Caco-2 (cell line): Measurements from ENCODE around the gene TMCC1. TPM values are rescaled to one million over a fixed set of nuclear protein-coding genes. Genes with fewer than 3 reads are reported as not detected.

Experiments
- BruUV-seq: library from RNA; stranded (reverse); fragments of 400-500 nt; replicated peaks from 2 replicates; lab custom pipeline; 2021; lab: Mats Ljungman, UMichigan
- CTCF ChIA-PET: fragments of 300-600 bp; sonication (Branson Sonifier 250); formaldehyde crosslinking; loops from one replicate; lab custom pipeline; 2022; ENCODE audit warnings: antibody characterized with exemption; lab: Charles Lee
- POLR2A ChIA-PET: fragments of 300-600 bp; sonication (Branson Sonifier 250); formaldehyde crosslinking; loops from one replicate; lab custom pipeline; 2022; ENCODE audit warnings: antibody characterized with exemption; lab: Charles Lee
- DNase-seq, 2 experiments: peaks; one replicate each; pipeline versions ENCODE4 v3.0.0 to v3.0.0-alpha.2; 2020 to 2022
- H3K27me3 ChIP-seq: replicated peaks from 2 replicates; pipeline ENCODE4 v1.6.0; 2011; ENCODE audit warnings: low read length; ENCODE audit not compliant: control insufficient read depth, insufficient read depth
- H3K36me3 ChIP-seq: 2 replicates; pipeline ENCODE4 v1.5.1; 2011; ENCODE audit warnings: low read length; ENCODE audit not compliant: control insufficient read depth, insufficient read depth
- H3K4me1 ChIP-seq: fragments of 250-450 bp; sonication (Bioruptor Pico); 2 replicates; pipeline ENCODE4 v1.5.1; 2020; ENCODE audit warnings: mild to moderate bottlenecking
- H3K4me3 ChIP-seq: 2 replicates; pipeline ENCODE4 v1.5.1; 2011; ENCODE audit warnings: low read depth, mild to moderate bottlenecking, control low read depth, low read length
- H3K9me3 ChIP-seq: fragments of 250-450 bp; sonication (Bioruptor Pico); 2 replicates; pipeline ENCODE4 v1.5.1; 2020; ENCODE audit warnings: mild to moderate bottlenecking, moderate library complexity
- H3K27ac Mint-ChIP-seq: one replicate; pipeline ENCODE4 v1.8.0; 2022; ENCODE audit warnings: mixed read lengths; ENCODE audit not compliant: unreplicated experiment
- H3K27me3 Mint-ChIP-seq: one replicate; pipeline ENCODE4 v1.8.0; 2022; ENCODE audit warnings: mixed read lengths; ENCODE audit not compliant: insufficient read depth, unreplicated experiment
- H3K36me3 Mint-ChIP-seq: one replicate; pipeline ENCODE4 v1.8.0; 2022; ENCODE audit warnings: mild to moderate bottlenecking, mixed read lengths; ENCODE audit not compliant: insufficient read depth, unreplicated experiment
- H3K4me1 Mint-ChIP-seq: one replicate; pipeline ENCODE4 v1.8.0; 2022; ENCODE audit warnings: low read depth, mixed read lengths; ENCODE audit not compliant: unreplicated experiment
- H3K4me3 Mint-ChIP-seq: one replicate; pipeline ENCODE4 v1.8.0; 2022; ENCODE audit warnings: mild to moderate bottlenecking, moderate library complexity, mixed read lengths; ENCODE audit not compliant: unreplicated experiment
- H3K9me3 Mint-ChIP-seq: one replicate; pipeline ENCODE4 v1.8.0; 2022; ENCODE audit warnings: mixed read lengths; ENCODE audit not compliant: unreplicated experiment
- intact Hi-C: fragments of 100-400 bp; cut with micrococcal nuclease; formaldehyde crosslinking; loops from one replicate; pipeline ENCODE4 v1.10.0; 2022; ENCODE audit not compliant: unreplicated experiment
- total RNA-seq: library from RNA; stranded (reverse); gene quantifications from 2 replicates; pipeline ENCODE4 v1.2.3, GENCODE V29; 2022
- TF ChIP-seq, protein P1 (sequence below), 2 experiments: fragments of 200-600 bp in 1 of 2; IDR thresholded peaks; 1 replicate in 1 of 2; 2 replicates in 1 of 2; pipeline versions ENCODE4 v1.5.1 to v1.8.0; 2011 to 2022; ENCODE audit warnings: antibody characterized with exemption in 1 of 2, control low read depth in 1 of 2, inconsistent platforms in 1 of 2, low read depth in 1 of 2, low read length in 1 of 2, mild to moderate bottlenecking in 1 of 2, moderate library complexity in 1 of 2; ENCODE audit not compliant: insufficient read depth in 1 of 2, severe bottlenecking in 1 of 2, unreplicated experiment in 1 of 2

Gene TMCC1
- total RNA-seq, 1 experiment from 2014 or later, result 27.8 TPM

DNA sequence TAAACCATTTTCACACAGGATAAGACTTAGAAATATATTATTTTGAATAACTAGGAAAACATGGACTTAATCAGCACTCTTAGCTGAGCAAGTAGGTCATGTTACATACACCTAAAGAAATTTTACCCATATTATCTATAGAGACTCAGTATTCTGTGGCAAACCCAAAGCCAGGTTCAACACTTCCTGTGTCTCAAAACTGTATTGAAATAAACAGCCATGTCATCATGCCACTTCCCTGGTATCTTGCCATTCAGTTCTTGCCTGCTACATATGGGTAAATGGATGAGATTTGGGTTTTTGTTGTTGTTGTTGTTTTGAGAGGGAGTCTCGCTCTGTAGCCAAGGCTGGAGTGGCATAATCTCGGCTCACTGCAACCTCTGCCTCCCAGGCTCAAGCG lies 145.5 kb downstream of the TMCC1 start:
- Mint-ChIP-seq H3K27me3 (no peaks in the 10 kb centered on the region), H3K4me1 (no peaks in the 10 kb centered on the region), H3K4me3 (no peak overlapping the region), H3K9me3 (peaks cover 8% of the 10 kb centered on the region), H3K27ac (no peak overlapping the region), H3K36me3 (no peaks in the 10 kb centered on the region)
- Histone ChIP-seq H3K36me3 (no peaks in the 10 kb centered on the region), H3K4me1 (no peaks in the 10 kb centered on the region), H3K27me3 (no peaks in the 10 kb centered on the region), H3K4me3 (no peak overlapping the region), H3K9me3 (no peaks in the 10 kb centered on the region)
- TF ChIP-seq, protein P1, sequence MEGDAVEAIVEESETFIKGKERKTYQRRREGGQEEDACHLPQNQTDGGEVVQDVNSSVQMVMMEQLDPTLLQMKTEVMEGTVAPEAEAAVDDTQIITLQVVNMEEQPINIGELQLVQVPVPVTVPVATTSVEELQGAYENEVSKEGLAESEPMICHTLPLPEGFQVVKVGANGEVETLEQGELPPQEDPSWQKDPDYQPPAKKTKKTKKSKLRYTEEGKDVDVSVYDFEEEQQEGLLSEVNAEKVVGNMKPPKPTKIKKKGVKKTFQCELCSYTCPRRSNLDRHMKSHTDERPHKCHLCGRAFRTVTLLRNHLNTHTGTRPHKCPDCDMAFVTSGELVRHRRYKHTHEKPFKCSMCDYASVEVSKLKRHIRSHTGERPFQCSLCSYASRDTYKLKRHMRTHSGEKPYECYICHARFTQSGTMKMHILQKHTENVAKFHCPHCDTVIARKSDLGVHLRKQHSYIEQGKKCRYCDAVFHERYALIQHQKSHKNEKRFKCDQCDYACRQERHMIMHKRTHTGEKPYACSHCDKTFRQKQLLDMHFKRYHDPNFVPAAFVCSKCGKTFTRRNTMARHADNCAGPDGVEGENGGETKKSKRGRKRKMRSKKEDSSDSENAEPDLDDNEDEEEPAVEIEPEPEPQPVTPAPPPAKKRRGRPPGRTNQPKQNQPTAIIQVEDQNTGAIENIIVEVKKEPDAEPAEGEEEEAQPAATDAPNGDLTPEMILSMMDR (IDR thresholded peaks at IDR 0.05; ENCODE audit: insufficient read depth in 1 of 2, low read depth in 1 of 2, low read length in 1 of 2, severe bottlenecking in 1 of 2, unreplicated experiment in 1 of 2), result no peak
- no TSS peak for BruUV-seq
- CTCF ChIA-PET, result no interaction called here
- no peak for DNase-seq
- intact Hi-C loops, result no loop called here
- POLR2A ChIA-PET, result no interaction called here

DNA sequence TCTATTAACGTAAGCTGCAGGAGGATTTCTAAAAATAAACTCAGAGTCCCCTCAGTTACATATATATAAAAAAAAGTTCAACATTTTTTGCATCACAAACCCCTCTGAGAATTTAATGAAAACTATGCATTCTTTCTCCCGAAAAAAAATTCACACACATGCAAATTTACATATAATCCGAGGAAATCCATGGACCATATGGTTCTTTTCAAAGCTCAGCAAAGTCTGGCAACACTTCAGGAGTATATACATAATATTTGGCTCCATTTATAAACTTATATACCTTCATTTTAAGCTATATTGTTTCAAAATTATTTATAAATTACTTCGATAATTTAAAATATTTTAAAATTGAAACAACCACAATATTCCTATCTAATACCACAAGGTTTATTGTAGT lies 146.4 kb downstream of the TMCC1 start:
- Histone ChIP-seq H3K9me3 (no peaks in the 10 kb centered on the region), H3K27me3 (no peaks in the 10 kb centered on the region), H3K4me3 (no peak overlapping the region), H3K36me3 (no peaks in the 10 kb centered on the region), H3K4me1 (0 out of 2 replicates have a peak, but pooled peaks cover under 1% of the 10 kb centered on the region)
- H3K9me3 Mint-ChIP-seq, result no peaks in the 10 kb centered on the region
- no peak overlapping the region for H3K27ac Mint-ChIP-seq
- no peaks in the 10 kb centered on the region for H3K36me3 Mint-ChIP-seq
- no peak for DNase-seq
- BruUV-seq, result no TSS peak
- CTCF ChIA-PET, result no interaction called here
- no peaks in the 10 kb centered on the region for H3K4me1 Mint-ChIP-seq
- intact Hi-C loops, result no loop called here
- POLR2A ChIA-PET, result no interaction called here
- no peaks in the 10 kb centered on the region for H3K27me3 Mint-ChIP-seq
- TF ChIP-seq, protein P1 (IDR thresholded peaks at IDR 0.05; ENCODE audit: insufficient read depth in 1 of 2, low read depth in 1 of 2, low read length in 1 of 2, severe bottlenecking in 1 of 2, unreplicated experiment in 1 of 2), result no peak
- no peak overlapping the region for H3K4me3 Mint-ChIP-seq

DNA sequence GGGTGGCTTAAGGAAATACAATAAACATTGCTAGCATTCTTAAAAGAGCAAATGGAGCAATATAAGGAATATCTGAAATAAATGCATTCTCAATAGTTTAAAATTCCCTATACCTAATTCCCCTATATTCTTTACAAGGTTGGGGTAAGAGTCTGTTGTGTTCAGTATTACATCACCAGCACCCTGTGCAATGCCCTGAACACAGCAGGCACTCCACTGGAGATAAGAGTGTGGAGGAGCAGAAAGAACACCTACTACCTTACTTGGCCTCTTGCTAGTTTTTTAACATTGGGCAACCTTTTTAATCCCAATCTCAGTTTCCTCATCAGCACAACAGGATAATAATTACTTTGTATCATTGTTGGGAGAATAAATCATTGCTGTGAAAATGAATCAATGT lies 146.9 kb downstream of the TMCC1 start:
- Mint-ChIP-seq H3K36me3 (no peaks in the 10 kb centered on the region), H3K4me1 (no peaks in the 10 kb centered on the region), H3K27me3 (no peaks in the 10 kb centered on the region), H3K9me3 (no peaks in the 10 kb centered on the region), H3K4me3 (no peak overlapping the region), H3K27ac (no peak overlapping the region)
- TF ChIP-seq, protein P1 (IDR thresholded peaks at IDR 0.05; ENCODE audit: insufficient read depth in 1 of 2, low read depth in 1 of 2, low read length in 1 of 2, severe bottlenecking in 1 of 2, unreplicated experiment in 1 of 2), result no peak
- no TSS peak for BruUV-seq
- no peaks in the 10 kb centered on the region for H3K9me3 ChIP-seq
- no peaks in the 10 kb centered on the region for H3K27me3 ChIP-seq
- H3K36me3 ChIP-seq, result no peaks in the 10 kb centered on the region
- CTCF ChIA-PET, result no interaction called here
- intact Hi-C loops, result no loop called here
- no peak for DNase-seq
- H3K4me3 ChIP-seq, result no peak overlapping the region
- POLR2A ChIA-PET, result no interaction called here
- 0 out of 2 replicates have a peak, but pooled peaks cover 3% of the 10 kb centered on the region for H3K4me1 ChIP-seq
